SK-N-SH treated with all-trans-retinoic acid at 6 μM for 48 hours (cell line): Measurements from ENCODE around the gene CASP2.

ENCODE experiments used
- ATAC-seq: fragments of 200-7000 bp; cut with Tn5 transposase; 3 replicates; pipeline ENCODE4 v1.9.1; 2020; ENCODE audit warnings: mild to moderate bottlenecking, moderate library complexity
- ARNTL ChIP-seq: fragments of 450-650 bp; formaldehyde crosslinking; IDR thresholded peaks from 2 replicates; pipeline ENCODE4 v1.5.0; 2020; ENCODE audit warnings: low read depth, mild to moderate bottlenecking, moderate library complexity, borderline replicate concordance
- BACH2 ChIP-seq: fragments of 250-450 bp; sonication (Bioruptor Pico); IDR thresholded peaks from 2 replicates; pipeline ENCODE4 v1.9.0; 2021; ENCODE audit warnings: mild to moderate bottlenecking, borderline replicate concordance
- CREB5 ChIP-seq: fragments of 250-450 bp; sonication (Bioruptor Pico); IDR thresholded peaks from 2 replicates; pipeline ENCODE4 v1.5.1; 2020; ENCODE audit warnings: low read depth, mild to moderate bottlenecking, moderate library complexity
- CSDC2 ChIP-seq: fragments of 250-450 bp; sonication (Bioruptor Pico); IDR thresholded peaks from 2 replicates; pipeline ENCODE4 v1.5.0; 2020; ENCODE audit warnings: mild to moderate bottlenecking, moderate library complexity
- CSRNP3 ChIP-seq: fragments of 250-450 bp; sonication (Bioruptor Pico); IDR thresholded peaks from 2 replicates; pipeline ENCODE4 v1.5.1; 2021; ENCODE audit warnings: mild to moderate bottlenecking, moderate library complexity
- GLIS3 ChIP-seq: fragments of 250-450 bp; sonication (Bioruptor Pico); IDR thresholded peaks from 2 replicates; pipeline ENCODE4 v1.5.0; 2020; ENCODE audit warnings: mild to moderate bottlenecking, moderate library complexity
- ISL1 ChIP-seq: fragments of 250-450 bp; sonication (Bioruptor Pico); IDR thresholded peaks from 2 replicates; pipeline ENCODE4 v2.1.2; 2022; ENCODE audit warnings: mild to moderate bottlenecking, moderate library complexity
- POU6F1 ChIP-seq: fragments of 250-450 bp; sonication (Bioruptor Pico); IDR thresholded peaks from 2 replicates; pipeline ENCODE4 v1.8.0; 2021; ENCODE audit warnings: low read depth, mild to moderate bottlenecking, moderate library complexity, borderline replicate concordance
- PPARA ChIP-seq: fragments of 250-450 bp; sonication (Bioruptor Pico); IDR thresholded peaks from 2 replicates; pipeline ENCODE4 v1.5.0; 2020; ENCODE audit warnings: mild to moderate bottlenecking, borderline replicate concordance
- SNAI2 ChIP-seq: fragments of 250-450 bp; sonication (Bioruptor Pico); IDR thresholded peaks from 2 replicates; pipeline ENCODE4 v1.5.0; 2020; ENCODE audit warnings: mild to moderate bottlenecking, moderate library complexity
- TCF4 ChIP-seq: fragments of 250-450 bp; sonication (Bioruptor Pico); IDR thresholded peaks from 2 replicates; pipeline ENCODE4 v1.8.0; 2021; ENCODE audit warnings: mild to moderate bottlenecking, moderate library complexity, borderline replicate concordance
- TOX ChIP-seq: fragments of 250-450 bp; sonication (Bioruptor Pico); IDR thresholded peaks from 2 replicates; pipeline ENCODE4 v1.8.0; 2021; ENCODE audit warnings: mild to moderate bottlenecking, moderate library complexity, borderline replicate concordance
- TSHZ2 ChIP-seq: fragments of 250-450 bp; sonication (Bioruptor Pico); IDR thresholded peaks from 2 replicates; pipeline ENCODE4 v1.5.0; 2020; ENCODE audit warnings: mild to moderate bottlenecking, moderate library complexity
- ZC3H10 ChIP-seq: fragments of 250-450 bp; sonication (Bioruptor Pico); IDR thresholded peaks from 2 replicates; pipeline ENCODE4 v1.5.1; 2021; ENCODE audit warnings: mild to moderate bottlenecking, moderate library complexity
- ZFP3 ChIP-seq: fragments of 250-450 bp; sonication (Bioruptor Pico); IDR thresholded peaks from 2 replicates; pipeline ENCODE4 v1.5.0; 2020; ENCODE audit warnings: mild to moderate bottlenecking, moderate library complexity
- ZFP30 ChIP-seq: fragments of 450-650 bp; formaldehyde crosslinking; IDR thresholded peaks from 2 replicates; pipeline ENCODE4 v1.5.0; 2022; ENCODE audit warnings: mild to moderate bottlenecking, moderate library complexity
- ZNF565 ChIP-seq: fragments of 450-650 bp; formaldehyde crosslinking; conservative IDR thresholded peaks from 2 replicates; pipeline ENCODE4 v1.5.0; 2020; ENCODE audit warnings: low read depth, mild to moderate bottlenecking, moderate library complexity
- ZNF70 ChIP-seq: fragments of 450-650 bp; formaldehyde crosslinking; IDR thresholded peaks from 2 replicates; pipeline ENCODE4 v1.5.0; 2020; ENCODE audit warnings: mild to moderate bottlenecking, moderate library complexity
- ZNF8 ChIP-seq: fragments of 450-650 bp; formaldehyde crosslinking; IDR thresholded peaks from 2 replicates; pipeline ENCODE4 v1.5.0; 2020; ENCODE audit warnings: mild to moderate bottlenecking, moderate library complexity

The CASP2 gene

GRCh38 chr7:143314127-143314526 lies 26.0 kb downstream of the CASP2 start (continued):
- TF ChIP-seq CREB5 (CRISPR knock-in tag) (no peak), ZNF8 (CRISPR knock-in tag) (no peak), ZNF70 (no peak), GLIS3 (CRISPR knock-in tag) (no peak), ZC3H10 (CRISPR knock-in tag) (no peak), CSDC2 (CRISPR knock-in tag) (no peak), BACH2 (no peak), ARNTL (CRISPR knock-in tag) (no peak), TCF4 (CRISPR knock-in tag) (no peak), POU6F1 (CRISPR knock-in tag) (no peak)

- no peak for ATAC-seq
- TF ChIP-seq PPARA (CRISPR knock-in tag) = no peak
- TF ChIP-seq TSHZ2 = no peak
- TF ChIP-seq ISL1 (CRISPR knock-in tag) = no peak
- no peak for TF ChIP-seq CSRNP3 (CRISPR knock-in tag)
- no peak for TF ChIP-seq ZFP30 (CRISPR knock-in tag)
- TF ChIP-seq ARNTL (CRISPR knock-in tag) = no peak
Measured at GRCh38 chr7:143315776-143316175, 27.6 kb downstream of the CASP2 start, which contains the start of gene CLCN1. Gene CLCN1 (plus strand): TSS chr7:143316111. CDS start chr7:143316213, 102 bp downstream.

GRCh38 chr7:143316492-143316891 lies 28.3 kb downstream of the CASP2 start:
- ATAC-seq = no peak
- no peak for TF ChIP-seq SNAI2 (CRISPR knock-in tag)
- TF ChIP-seq ZNF8 (CRISPR knock-in tag) = no peak
- TF ChIP-seq CSRNP3 (CRISPR knock-in tag) = no peak
- TF ChIP-seq BACH2 = no peak
- no peak for TF ChIP-seq ZNF70
- no peak for TF ChIP-seq ZFP3 (CRISPR knock-in tag)
- no peak for TF ChIP-seq ZNF565 (CRISPR knock-in tag)
- no peak for TF ChIP-seq POU6F1 (CRISPR knock-in tag)

GRCh38 chr7:143318661-143319060 lies 30.5 kb downstream of the CASP2 start:
- TF ChIP-seq TCF4 (CRISPR knock-in tag) (no peak), ZNF565 (CRISPR knock-in tag) (no peak), ARNTL (CRISPR knock-in tag) (no peak), CREB5 (CRISPR knock-in tag) (no peak), TSHZ2 (no peak), PPARA (CRISPR knock-in tag) (no peak), BACH2 (no peak), TOX (CRISPR knock-in tag) (no peak)
- TF ChIP-seq, all 23 proteins: peak for 0
- ATAC-seq = no peak
